Osteoblast (primary cell): ENCODE data around the gene PGAM2. TPM values are rescaled to one million over a fixed set of nuclear protein-coding genes. Genes with fewer than 3 reads are reported as not detected.

Source experiments
- DNase-seq: peaks from one replicate; pipeline ENCODE4 v3.0.0; 2011; ENCODE audit warnings: low spot score, mixed read lengths; ENCODE audit not compliant: insufficient read length; ENCODE audit errors: missing footprints
- H2AFZ ChIP-seq: 2 replicates; pipeline ENCODE4 v1.6.0; 2011; ENCODE audit warnings: mild to moderate bottlenecking, low read length
- H3K27ac ChIP-seq: 2 replicates; pipeline ENCODE4 v1.5.1; 2011; ENCODE audit warnings: mild to moderate bottlenecking, low read depth, low read length, moderate library complexity
- H3K27me3 ChIP-seq: 2 replicates; pipeline ENCODE4 v1.6.0; 2012; ENCODE audit warnings: mild to moderate bottlenecking, control low read depth, inconsistent platforms, low read length, moderate library complexity; ENCODE audit not compliant: insufficient read depth
- H3K36me3 ChIP-seq: 2 replicates; pipeline ENCODE4 v1.5.1; 2011; ENCODE audit warnings: mild to moderate bottlenecking, low read length, control low read depth, moderate library complexity; ENCODE audit not compliant: insufficient read depth
- H3K4me1 ChIP-seq: 2 replicates; pipeline ENCODE4 v1.5.1; 2011; ENCODE audit warnings: mild to moderate bottlenecking, low read length, control low read depth, moderate library complexity; ENCODE audit not compliant: insufficient read depth
- H3K4me2 ChIP-seq: 2 replicates; pipeline ENCODE4 v1.6.0; 2011; ENCODE audit warnings: mild to moderate bottlenecking, low read length; ENCODE audit not compliant: insufficient read depth
- H3K4me3 ChIP-seq: fragments of 200-600 bp; sonication (generic); 3 replicates; pipeline ENCODE4 v1.5.1; 2012; ENCODE audit warnings: mild to moderate bottlenecking, low read length, inconsistent platforms; ENCODE audit not compliant: insufficient read depth
- H3K79me2 ChIP-seq: 2 replicates; pipeline ENCODE4 v1.6.0; 2012; ENCODE audit warnings: mild to moderate bottlenecking, low read length, control low read depth, inconsistent platforms; ENCODE audit not compliant: insufficient read depth
- H3K9me3 ChIP-seq: 2 replicates; pipeline ENCODE4 v1.5.1; 2011; ENCODE audit warnings: low read depth, low read length, control low read depth
- H4K20me1 ChIP-seq: 2 replicates; pipeline ENCODE4 v1.6.0; 2012; ENCODE audit warnings: mild to moderate bottlenecking, low read length, control low read depth; ENCODE audit not compliant: insufficient read depth
- total RNA-seq: library from RNA; depleted of rRNA; stranded (reverse); fragments of >200 nt; gene quantifications from 2 replicates; pipeline ENCODE4 v1.2.3, GENCODE V29; 2012
- TF ChIP-seq, protein P1 (sequence below): IDR thresholded peaks from 2 replicates; pipeline ENCODE4 v1.5.1; 2011; ENCODE audit warnings: mild to moderate bottlenecking, low read depth, low read length, moderate library complexity; ENCODE audit errors: extremely low read depth

PGAM2 gene
- total RNA-seq, 1 donor = 0.36 TPM

DNA sequence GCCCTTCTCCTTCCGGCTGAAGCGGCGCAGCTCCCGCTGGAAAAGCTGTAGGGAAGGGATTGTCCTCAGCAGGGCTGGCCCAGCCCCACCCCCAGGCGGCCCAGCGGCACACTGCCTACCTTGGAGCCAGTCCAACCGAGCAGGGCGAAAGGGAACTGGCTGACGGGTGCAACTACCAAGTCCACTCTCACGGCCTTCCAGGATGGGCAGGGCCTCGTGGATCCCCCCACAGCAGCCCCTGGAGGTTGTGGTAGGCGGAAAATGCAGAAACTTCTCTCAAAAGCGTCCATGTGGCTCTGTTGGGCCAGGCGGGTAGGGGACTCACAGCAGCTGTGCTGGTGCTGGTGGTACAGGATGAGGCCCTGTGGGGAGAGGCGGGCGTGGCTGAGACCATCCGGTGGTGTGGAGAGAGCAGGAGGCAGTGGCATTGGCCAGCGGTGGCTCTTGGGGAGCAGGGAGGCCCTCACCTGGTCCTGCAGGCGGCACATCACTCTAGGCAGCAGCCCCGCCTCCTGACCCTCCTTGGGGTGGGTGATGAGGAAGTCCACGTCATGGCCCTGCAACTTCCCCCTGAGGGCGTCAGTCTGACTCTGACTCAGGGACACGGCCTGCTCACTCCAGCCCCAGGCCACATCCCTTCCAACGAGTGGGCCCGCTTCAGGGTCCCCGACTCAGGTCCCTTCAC, 8.4 kb upstream of the PGAM2 start:
- Histone ChIP-seq H3K36me3 (peaks cover 36% of the 10 kb centered on the region), H3K27me3 (no peaks in the 10 kb centered on the region), H3K4me1 (peaks cover 17% of the 10 kb centered on the region), H4K20me1 (no peaks in the 10 kb centered on the region), H3K9me3 (no peaks in the 10 kb centered on the region), H2AFZ (no peak overlapping the region), H3K4me2 (no peak overlapping the region), H3K27ac (peak overlapping the region; percentile 70), H3K79me2 (no peaks in the 10 kb centered on the region), H3K4me3 (no peak overlapping the region)
- TF ChIP-seq, protein P1, sequence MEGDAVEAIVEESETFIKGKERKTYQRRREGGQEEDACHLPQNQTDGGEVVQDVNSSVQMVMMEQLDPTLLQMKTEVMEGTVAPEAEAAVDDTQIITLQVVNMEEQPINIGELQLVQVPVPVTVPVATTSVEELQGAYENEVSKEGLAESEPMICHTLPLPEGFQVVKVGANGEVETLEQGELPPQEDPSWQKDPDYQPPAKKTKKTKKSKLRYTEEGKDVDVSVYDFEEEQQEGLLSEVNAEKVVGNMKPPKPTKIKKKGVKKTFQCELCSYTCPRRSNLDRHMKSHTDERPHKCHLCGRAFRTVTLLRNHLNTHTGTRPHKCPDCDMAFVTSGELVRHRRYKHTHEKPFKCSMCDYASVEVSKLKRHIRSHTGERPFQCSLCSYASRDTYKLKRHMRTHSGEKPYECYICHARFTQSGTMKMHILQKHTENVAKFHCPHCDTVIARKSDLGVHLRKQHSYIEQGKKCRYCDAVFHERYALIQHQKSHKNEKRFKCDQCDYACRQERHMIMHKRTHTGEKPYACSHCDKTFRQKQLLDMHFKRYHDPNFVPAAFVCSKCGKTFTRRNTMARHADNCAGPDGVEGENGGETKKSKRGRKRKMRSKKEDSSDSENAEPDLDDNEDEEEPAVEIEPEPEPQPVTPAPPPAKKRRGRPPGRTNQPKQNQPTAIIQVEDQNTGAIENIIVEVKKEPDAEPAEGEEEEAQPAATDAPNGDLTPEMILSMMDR = no peak
- peak; percentile 88 for DNase-seq

DNA sequence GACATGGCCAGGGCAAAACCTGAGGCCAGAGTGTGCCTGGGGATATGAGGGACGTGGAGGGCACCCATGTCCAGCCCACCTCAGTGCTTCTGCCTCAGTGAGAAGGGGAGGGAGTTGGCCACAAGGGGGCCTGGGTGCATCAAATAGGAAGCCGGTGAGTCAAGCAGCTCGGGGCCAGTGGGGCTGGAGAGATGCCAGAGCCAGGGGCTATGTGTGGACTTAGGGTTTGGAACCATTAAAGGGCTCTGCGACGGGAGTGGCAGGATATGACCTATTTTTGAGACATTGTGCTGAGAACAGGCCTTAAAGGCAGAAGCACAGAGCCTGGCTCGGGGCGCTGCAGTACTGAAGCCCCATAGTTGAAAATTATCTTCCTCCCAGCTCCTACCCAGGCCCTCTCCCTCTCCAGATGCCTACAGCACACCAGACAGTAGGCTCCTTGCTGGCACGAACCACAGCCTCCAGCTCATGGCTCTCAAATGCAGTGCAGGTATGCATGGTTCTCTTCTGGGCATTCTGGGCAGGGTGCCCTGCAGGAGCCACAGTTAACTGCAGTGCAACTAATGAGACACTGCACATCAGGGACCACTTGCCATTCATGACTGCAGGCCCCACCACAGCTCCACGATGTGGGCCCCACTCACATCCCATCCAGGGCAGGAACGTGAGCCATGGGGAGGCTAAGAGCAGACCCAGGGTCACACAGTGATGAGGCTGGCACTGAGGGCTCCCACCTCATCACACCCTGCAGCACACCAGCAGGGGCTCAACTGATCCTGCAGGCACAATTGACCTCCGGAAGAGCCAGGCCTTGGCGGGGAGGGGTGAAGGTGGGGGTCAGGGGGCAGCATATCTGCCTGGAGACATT, 7.2 kb upstream of the PGAM2 start:
- H3K4me2 ChIP-seq = no peak overlapping the region
- H3K36me3 ChIP-seq = peaks cover 24% of the 10 kb centered on the region
- peak; percentile 98 for DNase-seq
- TF ChIP-seq, protein P1 = peak; percentile 85
- no peak overlapping the region for H2AFZ ChIP-seq
- H3K9me3 ChIP-seq = no peaks in the 10 kb centered on the region
- H3K27ac ChIP-seq = peak overlapping the region; percentile 7
- peaks cover 2% of the 10 kb centered on the region for H4K20me1 ChIP-seq
- no peaks in the 10 kb centered on the region for H3K79me2 ChIP-seq
- H3K27me3 ChIP-seq = no peaks in the 10 kb centered on the region
- peaks cover 17% of the 10 kb centered on the region for H3K4me1 ChIP-seq
- no peak overlapping the region for H3K4me3 ChIP-seq

DNA sequence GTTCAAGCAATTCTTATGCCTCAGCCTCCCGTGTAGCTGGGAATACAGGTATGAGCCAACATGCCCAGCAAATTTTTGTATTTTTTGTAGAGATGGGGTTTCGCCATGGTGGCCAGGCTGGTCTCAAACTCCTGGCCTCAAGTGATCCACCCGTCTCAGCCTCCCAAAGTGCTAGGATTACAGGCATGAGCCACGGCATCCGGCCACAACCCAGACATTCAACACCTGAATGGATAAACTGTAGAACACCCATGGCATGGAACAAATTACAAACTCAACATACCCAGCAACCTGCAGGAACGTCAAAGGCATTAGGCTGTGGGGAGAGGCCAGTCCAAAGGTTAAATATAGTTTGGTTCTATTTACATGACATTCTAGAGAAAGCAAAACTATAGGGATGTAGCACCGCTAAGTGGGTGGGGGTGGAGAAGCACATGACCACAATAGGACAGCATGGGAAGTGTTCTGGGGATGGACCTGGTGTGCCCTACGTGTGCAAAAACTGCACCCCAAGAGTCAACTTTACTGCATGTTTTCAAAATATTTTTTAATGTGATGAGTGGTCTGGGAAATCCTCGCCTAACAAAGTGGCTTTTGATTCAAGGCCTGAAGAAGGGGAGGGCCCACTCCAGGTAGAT, 6.5 kb upstream of the PGAM2 start:
- no peak overlapping the region for H3K4me2 ChIP-seq
- no peaks in the 10 kb centered on the region for H3K9me3 ChIP-seq

More for the DNA sequence above, 6.5 kb upstream of the PGAM2 start:
- no peaks in the 10 kb centered on the region for H3K27me3 ChIP-seq
- peaks cover 2% of the 10 kb centered on the region for H4K20me1 ChIP-seq
- peaks cover 17% of the 10 kb centered on the region for H3K4me1 ChIP-seq
- peak; percentile 51 for DNase-seq
- H3K36me3 ChIP-seq = peaks cover 22% of the 10 kb centered on the region
- peak overlapping the region; percentile 7 for H3K27ac ChIP-seq
- no peak overlapping the region for H2AFZ ChIP-seq
- no peaks in the 10 kb centered on the region for H3K79me2 ChIP-seq
- TF ChIP-seq, protein P1 = no peak
- no peak overlapping the region for H3K4me3 ChIP-seq
